ENCODE measurements around the gene DNAL4. TPM values are rescaled to one million over a fixed set of nuclear protein-coding genes. Genes with fewer than 3 reads are reported as not detected.

The DNAL4 gene
- total RNA-seq, 3 donors from 2014 or later, result 14.7 to 17.6 (median 16.1) TPM

GRCh38 chr22:38799265-38800002, 5.5 kb upstream of the DNAL4 start:
- H3K36me3 ChIP-seq (ENCODE audit: low read depth), result no peaks in the 10 kb centered on the region
- H3K4me3 ChIP-seq, result no peak overlapping the region
- intact Hi-C loops (cut with DNase I, micrococcal nuclease), result no loop called here
- no peaks in the 10 kb centered on the region for H3K9me3 ChIP-seq
- H3K4me1 ChIP-seq (ENCODE audit: low read depth), result no peaks in the 10 kb centered on the region
- TF ChIP-seq CTCF (IDR thresholded peaks at IDR 0.05), result no peak
- DNase-seq (no peak), ATAC-seq (no peak)

- no peak for TF ChIP-seq CTCF (IDR thresholded peaks at IDR 0.05)
- Histone ChIP-seq H3K9me3 (no peaks in the 10 kb centered on the region), H3K4me3 (no peak overlapping the region), H3K4me1 (ENCODE audit: low read depth) (no peaks in the 10 kb centered on the region), H3K36me3 (ENCODE audit: low read depth) (no peaks in the 10 kb centered on the region)
- intact Hi-C loops (cut with DNase I, micrococcal nuclease), result no loop called here
- DNase-seq, result no peak
- no peak for ATAC-seq
Measured at GRCh38 chr22:38798496-38798895, 4.6 kb upstream of the DNAL4 start.

- H3K36me3 ChIP-seq (ENCODE audit: low read depth), result no peaks in the 10 kb centered on the region
- ATAC-seq (no peak), DNase-seq (no peak)
- intact Hi-C loops (cut with DNase I, micrococcal nuclease), result no loop called here
- H3K4me1 ChIP-seq (ENCODE audit: low read depth), result peaks cover 8% of the 10 kb centered on the region
- H3K4me3 ChIP-seq, result no peak overlapping the region
- no peak for TF ChIP-seq CTCF (IDR thresholded peaks at IDR 0.05)
- H3K9me3 ChIP-seq, result no peaks in the 10 kb centered on the region
Measured at GRCh38 chr22:38796262-38796957, 2.5 kb upstream of the DNAL4 start.

GRCh38 chr22:38795569-38795968, 1.6 kb upstream of the DNAL4 start:
- ATAC-seq (no peak), DNase-seq (no peak)
- H3K36me3 ChIP-seq (ENCODE audit: low read depth), result no peaks in the 10 kb centered on the region
- intact Hi-C loops (cut with DNase I, micrococcal nuclease), result no loop called here
- no peaks in the 10 kb centered on the region for H3K9me3 ChIP-seq
- TF ChIP-seq CTCF (IDR thresholded peaks at IDR 0.05), result no peak
- H3K4me3 ChIP-seq, result no peak overlapping the region
- H3K4me1 ChIP-seq (ENCODE audit: low read depth), result peaks cover 8% of the 10 kb centered on the region

DNA sequence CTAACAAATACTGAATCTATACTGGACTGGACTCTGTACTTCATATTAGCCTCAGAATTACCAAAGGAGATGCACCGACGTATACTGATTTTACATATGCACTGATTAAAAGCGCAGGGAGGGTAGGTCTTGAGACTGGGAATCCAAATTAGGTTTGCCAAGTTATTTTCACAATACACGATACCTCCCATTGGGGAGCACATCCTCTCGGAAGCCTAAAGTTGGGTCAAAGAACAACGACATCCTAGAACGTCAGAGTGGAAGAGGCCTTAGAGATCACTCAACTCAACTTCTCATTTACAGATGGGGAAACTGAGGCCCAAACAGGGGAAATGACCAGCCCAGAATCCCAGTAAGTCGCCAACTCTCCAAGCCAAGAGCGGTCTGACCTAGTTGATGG, 626 bp downstream of the DNAL4 start:
- H3K36me3 ChIP-seq (ENCODE audit: low read depth), result no peaks in the 10 kb centered on the region
- H3K4me3 ChIP-seq, result peak overlapping the region; percentile 68
- intact Hi-C loops (cut with DNase I, micrococcal nuclease), result no loop called here
- H3K9me3 ChIP-seq, result no peaks in the 10 kb centered on the region
- ATAC-seq (no peak), DNase-seq (no peak)
- no peak for TF ChIP-seq CTCF (IDR thresholded peaks at IDR 0.05)
- H3K4me1 ChIP-seq (ENCODE audit: low read depth), result peaks cover 8% of the 10 kb centered on the region
